ENCODE measurements around the gene CYP2R1.
"Not testable (repeated sequence)": the region's sequence is repeated elsewhere in the genome, so short reads cannot be mapped to it uniquely, and the experiment has no call there.

CYP2R1 gene

GRCh38 chr11:14875163-14875562 lies 16.9 kb downstream of the CYP2R1 start:
- FAIRE-seq (no peak), DNase-seq (ENCODE audit: insufficient read length, low spot score) (no peak)
- TF ChIP-seq CTCF (IDR thresholded peaks at IDR 0.05; ENCODE audit: insufficient read depth, missing control alignments) = no peak

- no peak for FAIRE-seq
- TF ChIP-seq CTCF (IDR thresholded peaks at IDR 0.05; ENCODE audit: insufficient read depth, missing control alignments) = no peak
These were observed 18.4 kb downstream of the CYP2R1 start for GRCh38 chr11:14873632-14874031.

GRCh38 chr11:14872032-14872431 lies 20.0 kb downstream of the CYP2R1 start:
- DNase-seq (ENCODE audit: insufficient read length, low spot score) (no peak), FAIRE-seq (no peak)
- TF ChIP-seq CTCF (IDR thresholded peaks at IDR 0.05; ENCODE audit: insufficient read depth, missing control alignments) = no peak

More at GRCh38 chr11:14873632-14874031, 18.4 kb downstream of the CYP2R1 start:
- DNase-seq (ENCODE audit: insufficient read length, low spot score) = no peak

GRCh38 chr11:14863775-14864174 lies 28.3 kb downstream of the CYP2R1 start:
- not testable (repeated sequence) for DNase-seq (ENCODE audit: insufficient read length, low spot score); FAIRE-seq

GRCh38 chr11:14861680-14862079 lies 30.4 kb downstream of the CYP2R1 start:
- DNase-seq (ENCODE audit: insufficient read length, low spot score) = no peak
- TF ChIP-seq CTCF (IDR thresholded peaks at IDR 0.05; ENCODE audit: insufficient read depth, missing control alignments) = no peak
- FAIRE-seq = no peak

GRCh38 chr11:14860511-14860910 lies 31.5 kb downstream of the CYP2R1 start:
- no peak for FAIRE-seq
- no peak for TF ChIP-seq CTCF (IDR thresholded peaks at IDR 0.05; ENCODE audit: insufficient read depth, missing control alignments)
- DNase-seq (ENCODE audit: insufficient read length, low spot score) = no peak

GRCh38 chr11:14858404-14858803 lies 33.6 kb downstream of the CYP2R1 start:
- FAIRE-seq = no peak
- no peak for DNase-seq (ENCODE audit: insufficient read length, low spot score)
- no peak for TF ChIP-seq CTCF (IDR thresholded peaks at IDR 0.05; ENCODE audit: insufficient read depth, missing control alignments)

- FAIRE-seq = no peak
- no peak for DNase-seq (ENCODE audit: insufficient read length, low spot score)
- TF ChIP-seq CTCF (IDR thresholded peaks at IDR 0.05; ENCODE audit: insufficient read depth, missing control alignments) = no peak
These were observed 34.4 kb downstream of the CYP2R1 start for GRCh38 chr11:14857621-14858020.
